HepG2 (cell line): ENCODE measurements around the gene FKBP1A. TPM values are rescaled to one million over a fixed set of nuclear protein-coding genes. Genes with fewer than 3 reads are reported as not detected.

Source experiments
- ERF ChIP-seq: IDR thresholded peaks from 2 replicates; pipeline ENCODE4 v1.6.1; 2018; ENCODE audit warnings: missing biosample characterization, missing genetic modification reagents
- NCOA1 ChIP-seq: sonication (generic); formaldehyde crosslinking; IDR thresholded peaks from 2 replicates; pipeline ENCODE4 v1.9.0; 2021; ENCODE audit warnings: missing genetic modification reagents
- NPAS2 ChIP-seq: sonication (generic); formaldehyde crosslinking; IDR thresholded peaks from 2 replicates; pipeline ENCODE4 v1.8.0; 2022; ENCODE audit warnings: mild to moderate bottlenecking, missing genetic modification reagents, borderline replicate concordance
- RBAK ChIP-seq: sonication (generic); formaldehyde crosslinking; IDR thresholded peaks from 2 replicates; pipeline ENCODE4 v1.5.1; 2020; ENCODE audit warnings: mild to moderate bottlenecking, missing genetic modification reagents
- REPIN1 ChIP-seq: sonication (generic); formaldehyde crosslinking; IDR thresholded peaks from 2 replicates; pipeline ENCODE4 v1.8.0; 2022; ENCODE audit warnings: missing genetic modification reagents, low read depth, mild to moderate bottlenecking, borderline replicate concordance
- SAFB2 ChIP-seq: sonication (generic); formaldehyde crosslinking; IDR thresholded peaks from 2 replicates; pipeline ENCODE4 v1.5.1; 2020; ENCODE audit warnings: missing genetic modification reagents, low read depth, mild to moderate bottlenecking, borderline replicate concordance
- ZFP36 ChIP-seq: fragments of 150-350 bp; IDR thresholded peaks from 2 replicates; pipeline ENCODE4 v1.6.1; 2018; ENCODE audit warnings: borderline replicate concordance, low read length, low read depth; ENCODE audit not compliant: partially characterized antibody
- ZNF224 ChIP-seq: sonication (generic); formaldehyde crosslinking; IDR thresholded peaks from 2 replicates; pipeline ENCODE4 v1.5.0; 2020; ENCODE audit warnings: mild to moderate bottlenecking, missing genetic modification reagents
- ZNF337 ChIP-seq: sonication (generic); formaldehyde crosslinking; IDR thresholded peaks from 2 replicates; pipeline ENCODE4 v1.5.1; 2020; ENCODE audit warnings: missing genetic modification reagents, low read depth, mild to moderate bottlenecking, borderline replicate concordance
- ZNF512B ChIP-seq: sonication (generic); formaldehyde crosslinking; IDR thresholded peaks from 2 replicates; pipeline ENCODE4 v1.5.1; 2020; ENCODE audit warnings: missing genetic modification reagents, mild to moderate bottlenecking, borderline replicate concordance
- ZNF614 ChIP-seq: IDR thresholded peaks from 2 replicates; pipeline ENCODE4 v1.6.1; 2018; ENCODE audit warnings: missing biosample characterization, missing genetic modification reagents, inconsistent platforms, borderline replicate concordance
- ZNF775 ChIP-seq: sonication (generic); formaldehyde crosslinking; IDR thresholded peaks from 2 replicates; pipeline ENCODE4 v1.4.0; 2020; ENCODE audit warnings: missing genetic modification reagents, mild to moderate bottlenecking, moderate library complexity, borderline replicate concordance
- polyA plus RNA-seq, 8 experiments: library from polyadenylated mRNA; depleted of rRNA in 3 of 8; stranded (reverse) in 7 of 8; unstranded in 1 of 8; fragments of >200 nt; fragmentation: Illumina TruSeq in 4 of 8; extraction: Trizol in 4 of 8; gene quantifications; 2 replicates each; pipeline versions ENCODE4 v1.2.1 to v1.2.3, GENCODE V29; 2011 to 2016; ENCODE audit warnings: low read depth in 4 of 8, missing spikeins in 1 of 8, mixed read lengths in 1 of 8; ENCODE audit not compliant: insufficient read depth in 1 of 8
- total RNA-seq, 5 experiments: library from RNA; depleted of rRNA; stranded (reverse); fragments of >200 nt; fragmentation: Illumina TruSeq; extraction: Trizol; gene quantifications; 2 replicates each; pipeline ENCODE4 v1.2.3, GENCODE V29; 2016; ENCODE audit warnings: low read depth in 1 of 5
- TF ChIP-seq, protein P1 (sequence below): IDR thresholded peaks from 2 replicates; pipeline ENCODE4 v1.6.1; 2016; ENCODE audit warnings: low read depth
- TF ChIP-seq, protein P2 (sequence below): sonication (generic); formaldehyde crosslinking; conservative IDR thresholded peaks from 2 replicates; pipeline ENCODE4 v1.4.0; 2020; ENCODE audit warnings: missing genetic modification reagents

Gene FKBP1A
- total and polyA plus RNA-seq, 2 of the 13 experiments (the other 11 are each of a cell fraction or from before 2014, with no cell fraction given), result 119 to 468 TPM

- TF ChIP-seq, protein P1, sequence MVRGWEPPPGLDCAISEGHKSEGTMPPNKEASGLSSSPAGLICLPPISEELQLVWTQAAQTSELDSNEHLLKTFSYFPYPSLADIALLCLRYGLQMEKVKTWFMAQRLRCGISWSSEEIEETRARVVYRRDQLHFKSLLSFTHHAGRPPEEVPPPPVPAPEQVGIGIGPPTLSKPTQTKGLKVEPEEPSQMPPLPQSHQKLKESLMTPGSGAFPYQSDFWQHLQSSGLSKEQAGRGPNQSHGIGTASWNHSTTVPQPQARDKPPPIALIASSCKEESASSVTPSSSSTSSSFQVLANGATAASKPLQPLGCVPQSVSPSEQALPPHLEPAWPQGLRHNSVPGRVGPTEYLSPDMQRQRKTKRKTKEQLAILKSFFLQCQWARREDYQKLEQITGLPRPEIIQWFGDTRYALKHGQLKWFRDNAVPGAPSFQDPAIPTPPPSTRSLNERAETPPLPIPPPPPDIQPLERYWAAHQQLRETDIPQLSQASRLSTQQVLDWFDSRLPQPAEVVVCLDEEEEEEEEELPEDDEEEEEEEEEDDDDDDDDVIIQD (CRISPR knock-in tag), result peak; percentile 80; the same call in 1 of the 2 replicates
- TF ChIP-seq RBAK (CRISPR knock-in tag) (no peak), ZNF224 (CRISPR knock-in tag) (0 out of 2 replicates have a peak, but pooled peaks have one; percentile 46), ERF (CRISPR knock-in tag) (peak; percentile 78), ZNF337 (CRISPR knock-in tag) (no peak), REPIN1 (CRISPR knock-in tag) (0 out of 2 replicates have a peak, but pooled peaks have one; percentile 65), ZNF614 (CRISPR knock-in tag) (peak; percentile 45; the same call in 1 of the 2 replicates), ZNF512B (CRISPR knock-in tag) (no peak), ZFP36 (no peak), NCOA1 (CRISPR knock-in tag) (no peak), SAFB2 (no peak; the same call in 1 of the 2 replicates), ZNF775 (CRISPR knock-in tag) (peak; percentile 95), NPAS2 (no peak)
- TF ChIP-seq, protein P2, sequence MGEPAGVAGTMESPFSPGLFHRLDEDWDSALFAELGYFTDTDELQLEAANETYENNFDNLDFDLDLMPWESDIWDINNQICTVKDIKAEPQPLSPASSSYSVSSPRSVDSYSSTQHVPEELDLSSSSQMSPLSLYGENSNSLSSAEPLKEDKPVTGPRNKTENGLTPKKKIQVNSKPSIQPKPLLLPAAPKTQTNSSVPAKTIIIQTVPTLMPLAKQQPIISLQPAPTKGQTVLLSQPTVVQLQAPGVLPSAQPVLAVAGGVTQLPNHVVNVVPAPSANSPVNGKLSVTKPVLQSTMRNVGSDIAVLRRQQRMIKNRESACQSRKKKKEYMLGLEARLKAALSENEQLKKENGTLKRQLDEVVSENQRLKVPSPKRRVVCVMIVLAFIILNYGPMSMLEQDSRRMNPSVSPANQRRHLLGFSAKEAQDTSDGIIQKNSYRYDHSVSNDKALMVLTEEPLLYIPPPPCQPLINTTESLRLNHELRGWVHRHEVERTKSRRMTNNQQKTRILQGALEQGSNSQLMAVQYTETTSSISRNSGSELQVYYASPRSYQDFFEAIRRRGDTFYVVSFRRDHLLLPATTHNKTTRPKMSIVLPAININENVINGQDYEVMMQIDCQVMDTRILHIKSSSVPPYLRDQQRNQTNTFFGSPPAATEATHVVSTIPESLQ (CRISPR knock-in tag), result no peak
Observed at GRCh38 chr20:1327827-1328679, 64.8 kb downstream of the FKBP1A start (continued).
